ENCODE measurements around the gene JAK2. TPM values are rescaled to one million over a fixed set of nuclear protein-coding genes. Genes with fewer than 3 reads are reported as not detected.
"Not testable (repeated sequence)": the region's sequence is repeated elsewhere in the genome, so short reads cannot be mapped to it uniquely, and the experiment has no call there.

Gene JAK2
- total RNA-seq, 2 donors from 2014 or later = 7.0 to 14.8 TPM

DNA sequence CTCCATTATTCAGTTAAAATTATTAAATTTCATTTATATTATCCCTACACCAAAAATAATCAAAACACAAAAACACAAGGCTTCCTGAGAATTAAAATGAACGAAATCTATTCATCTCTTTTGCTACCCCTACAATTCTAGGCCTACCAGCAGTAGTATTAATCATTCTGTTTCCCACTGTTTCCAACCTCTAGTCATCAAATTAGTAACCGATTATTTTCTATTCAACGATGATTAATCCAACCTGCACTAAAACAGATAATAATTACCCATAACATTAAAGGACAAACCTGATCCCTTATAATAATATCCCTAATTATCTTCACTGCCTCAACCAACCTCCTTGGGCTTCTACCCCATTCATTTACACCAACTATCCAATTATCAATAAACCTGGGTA lies 114.4 kb downstream of the JAK2 start:
- Histone ChIP-seq H3K4me1 (no peaks in the 10 kb centered on the region), H3K4me3 (no peak overlapping the region)
- TF ChIP-seq, protein P1, sequence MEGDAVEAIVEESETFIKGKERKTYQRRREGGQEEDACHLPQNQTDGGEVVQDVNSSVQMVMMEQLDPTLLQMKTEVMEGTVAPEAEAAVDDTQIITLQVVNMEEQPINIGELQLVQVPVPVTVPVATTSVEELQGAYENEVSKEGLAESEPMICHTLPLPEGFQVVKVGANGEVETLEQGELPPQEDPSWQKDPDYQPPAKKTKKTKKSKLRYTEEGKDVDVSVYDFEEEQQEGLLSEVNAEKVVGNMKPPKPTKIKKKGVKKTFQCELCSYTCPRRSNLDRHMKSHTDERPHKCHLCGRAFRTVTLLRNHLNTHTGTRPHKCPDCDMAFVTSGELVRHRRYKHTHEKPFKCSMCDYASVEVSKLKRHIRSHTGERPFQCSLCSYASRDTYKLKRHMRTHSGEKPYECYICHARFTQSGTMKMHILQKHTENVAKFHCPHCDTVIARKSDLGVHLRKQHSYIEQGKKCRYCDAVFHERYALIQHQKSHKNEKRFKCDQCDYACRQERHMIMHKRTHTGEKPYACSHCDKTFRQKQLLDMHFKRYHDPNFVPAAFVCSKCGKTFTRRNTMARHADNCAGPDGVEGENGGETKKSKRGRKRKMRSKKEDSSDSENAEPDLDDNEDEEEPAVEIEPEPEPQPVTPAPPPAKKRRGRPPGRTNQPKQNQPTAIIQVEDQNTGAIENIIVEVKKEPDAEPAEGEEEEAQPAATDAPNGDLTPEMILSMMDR (IDR thresholded peaks at IDR 0.05) = no peak

DNA sequence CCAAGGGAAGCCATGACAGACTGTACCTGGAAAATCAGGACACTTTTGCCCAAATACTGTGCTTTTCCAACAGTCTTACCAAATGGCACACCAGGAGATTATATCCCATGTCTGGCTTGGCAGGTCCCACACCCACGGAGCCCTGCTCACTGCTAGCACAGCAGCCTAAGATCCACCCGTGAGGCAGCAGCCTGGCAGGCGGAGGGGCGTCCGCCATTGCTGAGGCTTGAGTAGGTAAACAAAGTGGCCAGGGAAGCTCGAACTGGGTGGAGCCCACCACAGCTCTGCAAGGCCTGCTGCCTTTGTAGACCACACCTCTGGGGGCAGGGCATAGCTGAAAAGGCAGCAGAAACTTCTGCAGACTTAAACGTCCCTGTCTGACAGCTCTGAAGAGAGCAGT lies 116.1 kb downstream of the JAK2 start:
- H3K9me3 ChIP-seq; H3K9ac ChIP-seq (ENCODE audit: low read depth in 2 of 2, low read length in 2 of 2); DNase-seq; H3K27me3 ChIP-seq; H3K4me1 ChIP-seq; intact Hi-C loops (cut with DNase I); H3K4me3 ChIP-seq; H3K27ac ChIP-seq; H3K36me3 ChIP-seq: not testable (repeated sequence)

More for the DNA sequence above, 114.4 kb downstream of the JAK2 start:
- no peaks in the 10 kb centered on the region for H3K27me3 ChIP-seq
- no peaks in the 10 kb centered on the region for H3K9me3 ChIP-seq
- no peak overlapping the region for H3K27ac ChIP-seq
- no peak for DNase-seq
- no peaks in the 10 kb centered on the region for H3K36me3 ChIP-seq
- intact Hi-C loops (cut with DNase I) = no loop called here
- H3K9ac ChIP-seq (ENCODE audit: low read depth in 2 of 2, low read length in 2 of 2) = no peak overlapping the region

DNA sequence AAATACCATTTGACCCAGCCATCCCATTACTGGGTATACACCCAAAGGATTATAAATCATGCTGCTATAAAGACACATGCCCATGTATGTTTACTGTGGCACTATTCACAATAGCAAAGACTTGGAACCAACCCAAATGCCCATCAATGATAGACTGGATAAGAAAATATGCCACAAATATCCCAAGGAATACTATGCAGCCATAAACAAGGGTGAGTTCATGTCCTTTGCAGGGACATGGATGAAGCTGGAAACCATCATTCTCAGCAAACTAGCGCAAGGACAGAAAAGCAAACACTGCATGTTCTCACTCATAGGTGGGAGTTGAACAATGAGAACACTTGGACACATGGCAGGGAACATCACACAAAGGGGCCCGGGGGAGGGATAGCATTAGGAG lies 121.4 kb downstream of the JAK2 start:
- intact Hi-C loops (cut with DNase I); H3K9ac ChIP-seq (ENCODE audit: low read depth in 2 of 2, low read length in 2 of 2); H3K27ac ChIP-seq; H3K4me3 ChIP-seq; H3K36me3 ChIP-seq; H3K4me1 ChIP-seq; H3K27me3 ChIP-seq; DNase-seq; H3K9me3 ChIP-seq: not testable (repeated sequence)

DNA sequence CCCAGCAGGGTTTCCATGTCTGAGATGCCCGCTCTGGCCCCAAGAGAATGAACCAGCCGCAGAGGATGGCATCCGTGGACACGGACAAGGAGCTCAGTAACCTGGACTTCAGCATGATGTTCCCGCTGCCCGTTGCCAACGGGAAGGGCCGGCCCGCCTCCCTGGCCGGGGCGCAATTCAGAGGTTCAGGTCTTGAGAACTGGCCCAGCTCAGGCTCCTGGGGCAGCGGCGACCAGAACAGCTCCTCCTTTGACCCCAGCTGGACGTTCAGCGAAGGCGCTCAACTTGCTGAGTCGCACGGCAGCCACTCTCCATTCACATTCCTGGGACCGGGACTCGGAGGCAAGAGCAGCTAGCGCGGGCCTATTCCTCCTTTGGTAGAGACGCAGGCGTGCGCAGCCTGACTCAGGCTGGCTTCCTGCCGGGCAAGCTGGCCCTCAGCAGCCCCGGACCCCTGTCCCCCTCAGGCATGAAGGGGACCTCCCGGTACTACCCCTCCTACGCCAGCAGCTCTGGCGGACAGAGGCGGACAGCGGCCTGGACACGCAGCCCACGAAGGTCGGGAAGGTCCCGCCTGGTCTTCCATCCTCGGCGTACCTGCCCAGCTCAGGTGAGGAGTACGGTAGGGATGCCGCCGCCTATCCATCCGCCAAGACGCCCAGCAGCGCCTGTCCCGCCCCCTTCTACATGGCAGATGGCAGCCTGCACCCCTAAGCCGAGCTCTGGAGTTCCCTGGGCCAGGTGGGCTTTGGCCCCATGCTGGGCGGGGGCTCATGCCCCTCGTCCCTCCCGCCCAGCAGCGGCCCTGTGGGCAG lies 126.0 kb downstream of the JAK2 start:
- Histone ChIP-seq H3K4me1 (no peaks in the 10 kb centered on the region), H3K27ac (no peak overlapping the region), H3K4me3 (no peak overlapping the region), H3K9ac (ENCODE audit: low read depth in 2 of 2, low read length in 2 of 2) (no peak overlapping the region), H3K36me3 (no peaks in the 10 kb centered on the region), H3K27me3 (no peaks in the 10 kb centered on the region), H3K9me3 (no peaks in the 10 kb centered on the region)
- no peak for DNase-seq
- intact Hi-C loops (cut with DNase I) = no loop called here
- TF ChIP-seq, protein P1 (IDR thresholded peaks at IDR 0.05) = no peak

DNA sequence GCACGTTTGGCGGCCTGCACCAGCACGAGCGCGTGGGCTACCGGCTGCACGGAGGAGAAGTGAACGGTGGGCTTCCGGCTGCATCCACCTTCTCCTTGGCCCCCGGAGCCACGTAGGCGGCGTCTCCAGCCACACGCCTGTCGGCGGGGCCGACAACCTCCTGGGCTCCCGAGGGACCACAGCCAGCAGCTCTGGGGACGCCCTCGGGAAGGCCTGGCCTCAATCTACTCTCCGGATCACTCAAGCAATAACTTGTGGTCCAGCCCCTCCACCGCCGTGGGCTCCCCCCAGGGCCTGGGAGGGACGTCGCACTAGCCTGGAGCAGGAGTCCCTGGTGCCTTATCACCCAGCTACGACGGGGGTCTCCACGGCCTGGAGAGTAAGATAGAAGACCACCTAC lies 126.6 kb downstream of the JAK2 start:
- H3K4me3 ChIP-seq = no peak overlapping the region
- H3K36me3 ChIP-seq = no peaks in the 10 kb centered on the region
- no peak for DNase-seq
- no peak overlapping the region for H3K27ac ChIP-seq
- TF ChIP-seq, protein P1 (IDR thresholded peaks at IDR 0.05) = no peak
- no peak overlapping the region for H3K9ac ChIP-seq (ENCODE audit: low read depth in 2 of 2, low read length in 2 of 2)
- no peaks in the 10 kb centered on the region for H3K27me3 ChIP-seq
- intact Hi-C loops (cut with DNase I) = no loop called here
- no peaks in the 10 kb centered on the region for H3K4me1 ChIP-seq
- H3K9me3 ChIP-seq = no peaks in the 10 kb centered on the region

DNA sequence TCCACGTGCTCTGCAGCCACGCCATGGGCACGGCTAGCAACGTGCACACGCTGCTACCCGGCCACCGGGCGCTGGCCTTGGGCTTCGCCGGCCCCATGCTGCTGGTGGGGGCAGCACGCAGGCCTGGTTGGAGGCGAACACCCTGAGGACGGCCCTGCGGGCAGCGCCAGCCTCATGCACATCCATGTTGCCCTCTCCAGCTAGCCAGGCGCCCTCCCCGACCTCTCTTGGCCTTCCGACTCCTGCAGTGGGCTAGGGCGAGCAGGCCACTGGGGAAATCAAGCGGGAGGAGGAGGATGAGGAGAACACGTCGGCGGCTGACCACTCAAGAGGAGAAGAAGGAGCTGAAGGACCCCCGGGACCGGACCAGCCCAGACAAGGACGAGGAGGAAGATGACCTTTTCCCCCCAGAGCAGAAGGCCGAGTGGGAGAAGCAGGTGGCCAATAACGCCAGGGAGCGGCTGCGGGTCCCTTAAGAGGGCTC lies 127.1 kb downstream of the JAK2 start:
- TF ChIP-seq, protein P1 (IDR thresholded peaks at IDR 0.05) = no peak
- DNase-seq = no peak
- Histone ChIP-seq H3K9ac (ENCODE audit: low read depth in 2 of 2, low read length in 2 of 2) (no peak overlapping the region), H3K9me3 (no peaks in the 10 kb centered on the region), H3K36me3 (no peaks in the 10 kb centered on the region), H3K27me3 (no peaks in the 10 kb centered on the region), H3K27ac (no peak overlapping the region), H3K4me1 (no peaks in the 10 kb centered on the region), H3K4me3 (no peak overlapping the region)
- intact Hi-C loops (cut with DNase I) = no loop called here

All from colonic mucosa (tissue), 4 donors.